Measurements from ENCODE around the gene DNAAF3. TPM values are rescaled to one million over a fixed set of nuclear protein-coding genes. Genes with fewer than 3 reads are reported as not detected.
"Not testable (repeated sequence)": the region's sequence is repeated elsewhere in the genome, so short reads cannot be mapped to it uniquely, and the experiment has no call there.

The DNAAF3 gene
- total RNA-seq, 4 donors from 2014 or later, result 0.83 TPM; not detected in 3

DNA sequence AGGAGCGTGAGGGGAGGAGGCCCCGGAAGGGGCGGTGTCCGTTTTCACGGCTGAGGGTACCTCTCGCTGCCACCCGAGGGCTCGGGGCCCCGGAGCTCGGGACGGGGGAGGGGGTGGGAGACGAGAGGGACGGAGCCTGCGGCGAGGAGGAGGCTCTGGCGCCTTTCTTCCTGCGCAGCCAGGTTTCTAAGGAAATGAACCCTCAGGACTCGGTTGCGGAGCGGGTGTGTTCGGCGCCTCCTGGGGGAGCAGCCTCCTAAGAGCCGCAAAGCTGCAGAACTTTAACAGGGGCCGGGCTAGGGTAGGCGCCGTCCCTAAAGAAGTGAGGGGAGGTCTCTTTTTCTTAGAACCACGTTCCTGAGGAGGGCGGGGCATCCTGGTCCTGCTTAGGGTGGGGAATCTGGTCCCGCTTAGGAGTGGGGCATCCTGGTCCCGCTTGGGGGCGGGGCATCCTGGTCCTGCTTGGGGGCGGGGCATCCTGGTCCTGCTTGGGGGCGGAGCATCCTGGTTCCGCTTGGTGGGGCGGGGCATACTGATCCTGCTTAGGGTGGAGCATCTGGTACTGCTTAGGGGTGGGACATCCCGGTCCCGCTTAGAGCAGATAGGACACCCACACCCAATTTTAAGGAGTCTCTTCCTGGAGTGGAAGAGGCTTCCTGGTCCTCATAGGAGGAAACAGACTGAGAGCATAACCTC is 7.4 kb upstream of the DNAAF3 start:
- H3K9me3 ChIP-seq, result no peaks in the 10 kb centered on the region
- TF ChIP-seq POLR2A (IDR thresholded peaks at IDR 0.05; ENCODE audit: low read depth) (no peak), EP300 (IDR thresholded peaks at IDR 0.05) (no peak), POLR2AphosphoS5 (IDR thresholded peaks at IDR 0.05) (no peak), CTCF (IDR thresholded peaks at IDR 0.05) (no peak)
- intact Hi-C loops (cut with DNase I), result no loop called here
- peak overlapping the region; percentile 37 to 54 (median 44) for H3K4me3 ChIP-seq
- H3K4me1 ChIP-seq, result peaks cover 13 to 28% (median 19%) of the 10 kb centered on the region in 4 donors
- 5% methylated on average over 22 of the region's 37 CpGs for WGBS
- peaks cover under 1 to 100% (median 85%) of the 10 kb centered on the region in 4 donors for H3K27me3 ChIP-seq
- H3K27ac ChIP-seq (replicated peaks in 1 of 4), result no peak overlapping the region
- DNase-seq (ENCODE audit: extremely low spot score), result no peak
- H3K36me3 ChIP-seq, result no peaks in the 10 kb centered on the region

- peaks cover 0 to 100% (median 86%) of the 10 kb centered on the region in 4 donors for H3K27me3 ChIP-seq
- H3K4me3 ChIP-seq, result peak overlapping the region; percentile 37 to 54 (median 44)
- H3K36me3 ChIP-seq, result no peaks in the 10 kb centered on the region
- TF ChIP-seq POLR2AphosphoS5 (IDR thresholded peaks at IDR 0.05) (no peak), EP300 (IDR thresholded peaks at IDR 0.05) (no peak), CTCF (IDR thresholded peaks at IDR 0.05) (no peak), POLR2A (IDR thresholded peaks at IDR 0.05; ENCODE audit: low read depth) (no peak)
- H3K9me3 ChIP-seq, result no peaks in the 10 kb centered on the region
- peaks cover 13 to 25% (median 16%) of the 10 kb centered on the region in 4 donors for H3K4me1 ChIP-seq
- intact Hi-C loops (cut with DNase I), result no loop called here
- no peak for DNase-seq (ENCODE audit: extremely low spot score)
- WGBS, result 3% methylated on average over 16 of the region's 32 CpGs
- H3K27ac ChIP-seq (replicated peaks in 1 of 4), result no peak overlapping the region
Measured at GRCh38 chr19:55173186-55173713, 6.8 kb upstream of the DNAAF3 start.

GRCh38 chr19:55172741-55173140 is 6.3 kb upstream of the DNAAF3 start:
- Histone ChIP-seq H3K27me3 (peaks cover 0 to 100% (median 85%) of the 10 kb centered on the region in 4 donors), H3K4me1 (peaks cover 13 to 25% (median 16%) of the 10 kb centered on the region in 4 donors), H3K4me3 (no peak overlapping the region), H3K36me3 (no peaks in the 10 kb centered on the region), H3K27ac (replicated peaks in 1 of 4) (no peak overlapping the region), H3K9me3 (no peaks in the 10 kb centered on the region)
- no peak for DNase-seq (ENCODE audit: extremely low spot score)
- TF ChIP-seq EP300 (IDR thresholded peaks at IDR 0.05) (no peak), POLR2A (IDR thresholded peaks at IDR 0.05; ENCODE audit: low read depth) (no peak), POLR2AphosphoS5 (IDR thresholded peaks at IDR 0.05) (no peak), CTCF (IDR thresholded peaks at IDR 0.05) (no peak)
- intact Hi-C loops (cut with DNase I), result no loop called here
- whole genome bisulfite sequencing, result 21% methylated on average over 11 of the region's 12 CpGs

- H3K27ac ChIP-seq (replicated peaks in 1 of 4); DNase-seq (ENCODE audit: extremely low spot score); H3K4me3 ChIP-seq; H3K9me3 ChIP-seq; intact Hi-C loops (cut with DNase I); H3K36me3 ChIP-seq: not testable (repeated sequence)
- WGBS, result 61% methylated on average over 9 of the region's 9 CpGs
- H3K27me3 ChIP-seq, result peaks cover 0 to 100% (median 85%) of the 10 kb centered on the region in 4 donors
- peaks cover 13 to 28% (median 17%) of the 10 kb centered on the region in 4 donors for H3K4me1 ChIP-seq
Measured at GRCh38 chr19:55172318-55172717, 5.9 kb upstream of the DNAAF3 start.

- H3K4me1 ChIP-seq, result peaks cover 20 to 37% (median 26%) of the 10 kb centered on the region in 4 donors
- TF ChIP-seq CTCF (IDR thresholded peaks at IDR 0.05) (no peak), POLR2AphosphoS5 (IDR thresholded peaks at IDR 0.05) (no peak), EP300 (IDR thresholded peaks at IDR 0.05) (no peak)
- H3K4me3 ChIP-seq, result no peak overlapping the region
- DNase-seq (ENCODE audit: extremely low spot score), result no peak
- intact Hi-C loops (cut with DNase I), result no loop called here
- H3K9me3 ChIP-seq, result no peaks in the 10 kb centered on the region
- H3K27me3 ChIP-seq, result peaks cover 0 to 100% (median 85%) of the 10 kb centered on the region in 4 donors
- no peak overlapping the region for H3K27ac ChIP-seq (replicated peaks in 1 of 4)
- 77% methylated on average over 5 of the region's 5 CpGs for WGBS
- no peaks in the 10 kb centered on the region for H3K36me3 ChIP-seq
Measured at GRCh38 chr19:55171440-55171839, 5.0 kb upstream of the DNAAF3 start.

All from esophagus muscularis mucosa (tissue), 4 donors.